Gastroesophageal sphincter (tissue), 4 donors: Measurements from ENCODE around the gene CSNK1E. TPM values are rescaled to one million over a fixed set of nuclear protein-coding genes. Genes with fewer than 3 reads are reported as not detected.

Experiments used
- ATAC-seq: fragments of 150-250 bp; one replicate; pipeline ENCODE4 v1.9.1; 2016; ENCODE audit warnings: mild to moderate bottlenecking, moderate library complexity
- H3K27ac ChIP-seq, 4 donors: fragments of 200-600 bp; sonication (generic) in 3 of 4; 1 replicate in 3 of 4; 2 replicates in 1 of 4; pipeline ENCODE4 v1.5.1; 2016 to 2019
- H3K27me3 ChIP-seq: fragments of 200-600 bp; sonication (generic); one replicate; pipeline ENCODE4 v1.5.1; 2019
- H3K36me3 ChIP-seq, 2 donors: fragments of 200-600 bp; sonication (generic); one replicate each; pipeline ENCODE4 v1.5.1; 2019; ENCODE audit warnings: control low read depth in 1 of 2
- H3K4me1 ChIP-seq, 3 donors: fragments of 200-600 bp; sonication (generic); 1 replicate in 2 of 3; 2 replicates in 1 of 3; pipeline ENCODE4 v1.5.1; 2016 to 2019; ENCODE audit warnings: control low read depth in 2 of 3
- H3K4me3 ChIP-seq, 2 donors: fragments of 200-600 bp; sonication (generic); one replicate each; pipeline ENCODE4 v1.5.1; 2019; ENCODE audit warnings: mild to moderate bottlenecking in 1 of 2, moderate library complexity in 1 of 2
- H3K9me3 ChIP-seq, 3 donors: fragments of 200-600 bp; sonication (generic); one replicate each; pipeline ENCODE4 v1.5.1; 2017 to 2019; ENCODE audit warnings: control low read depth in 2 of 3
- EP300 ChIP-seq: sonication (generic); formaldehyde crosslinking; IDR thresholded peaks from one replicate; pipeline ENCODE4 v1.6.1; 2017; ENCODE audit warnings: antibody characterized with exemption, mild to moderate bottlenecking
- POLR2A ChIP-seq, 2 donors: fragments of 450-650 bp; IDR thresholded peaks; one replicate each; pipeline ENCODE4 v1.6.1; 2017; ENCODE audit warnings: antibody characterized with exemption in 2 of 2, mild to moderate bottlenecking in 2 of 2, moderate library complexity in 1 of 2
- POLR2AphosphoS5 ChIP-seq: sonication (generic); formaldehyde crosslinking; IDR thresholded peaks from one replicate; pipeline ENCODE4 v1.6.1; 2017; ENCODE audit warnings: antibody characterized with exemption
- WGBS, 2 donors: methylation state at CpG; one replicate each; pipeline ENCODE4 v1.1.5; 2018; ENCODE audit warnings: low coverage in 1 of 2; 5-methylcytosine and 5-hydroxymethylcytosine counted together
- total RNA-seq, 4 donors: library from RNA; depleted of rRNA; stranded (reverse); fragments of >200 nt; gene quantifications; one replicate each; pipeline ENCODE4 v1.1.0, GENCODE V29; 2016
- TF ChIP-seq, protein P1 (sequence below), 4 experiments: fragments of 200-600 bp in 2 of 4; fragments of 450-650 bp in 2 of 4; sonication (generic) in 1 of 4; IDR thresholded peaks; one replicate each; pipeline ENCODE4 v1.5.1; 2017 to 2019; ENCODE audit warnings: antibody characterized with exemption in 4 of 4, mild to moderate bottlenecking in 2 of 4, moderate library complexity in 2 of 4

The CSNK1E gene
- total RNA-seq, 4 donors from 2014 or later: 70.3 to 90.3 (median 80.0) TPM

DNA sequence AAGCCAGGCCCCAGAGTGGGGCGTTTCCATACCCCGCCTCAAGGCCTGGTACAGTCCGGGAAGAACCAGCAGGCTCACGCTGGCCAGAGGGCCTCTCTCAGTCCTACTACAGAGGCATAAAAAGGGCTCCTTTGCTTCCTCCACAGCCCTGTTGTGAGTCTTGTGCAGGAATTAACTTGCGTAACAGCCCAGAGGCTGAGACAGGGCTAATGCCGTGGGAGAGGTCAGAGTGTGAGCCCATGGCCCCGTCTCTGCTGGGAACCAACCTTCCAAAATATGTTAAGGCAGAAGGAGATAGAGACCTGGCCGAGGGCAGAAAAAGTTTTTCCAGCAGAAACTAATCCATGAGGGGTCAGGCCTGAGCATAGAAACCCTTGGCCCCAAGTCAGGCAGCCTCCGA lies 24.5 kb downstream of the CSNK1E start:
- H3K4me1 ChIP-seq: peaks cover 0 to 37% (median 0%) of the 10 kb centered on the region in 3 donors
- peak; percentile 31 for ATAC-seq
- H3K27ac ChIP-seq: peak overlapping the region in 3 of 4 donors; percentile 56 to 70 (median 62)
- peaks cover 0 to 94% of the 10 kb centered on the region in 2 donors for H3K36me3 ChIP-seq
- TF ChIP-seq POLR2AphosphoS5 (no peak), POLR2A (IDR thresholded peaks at IDR 0.05) (no peak), EP300 (no peak)
- TF ChIP-seq, protein P1, sequence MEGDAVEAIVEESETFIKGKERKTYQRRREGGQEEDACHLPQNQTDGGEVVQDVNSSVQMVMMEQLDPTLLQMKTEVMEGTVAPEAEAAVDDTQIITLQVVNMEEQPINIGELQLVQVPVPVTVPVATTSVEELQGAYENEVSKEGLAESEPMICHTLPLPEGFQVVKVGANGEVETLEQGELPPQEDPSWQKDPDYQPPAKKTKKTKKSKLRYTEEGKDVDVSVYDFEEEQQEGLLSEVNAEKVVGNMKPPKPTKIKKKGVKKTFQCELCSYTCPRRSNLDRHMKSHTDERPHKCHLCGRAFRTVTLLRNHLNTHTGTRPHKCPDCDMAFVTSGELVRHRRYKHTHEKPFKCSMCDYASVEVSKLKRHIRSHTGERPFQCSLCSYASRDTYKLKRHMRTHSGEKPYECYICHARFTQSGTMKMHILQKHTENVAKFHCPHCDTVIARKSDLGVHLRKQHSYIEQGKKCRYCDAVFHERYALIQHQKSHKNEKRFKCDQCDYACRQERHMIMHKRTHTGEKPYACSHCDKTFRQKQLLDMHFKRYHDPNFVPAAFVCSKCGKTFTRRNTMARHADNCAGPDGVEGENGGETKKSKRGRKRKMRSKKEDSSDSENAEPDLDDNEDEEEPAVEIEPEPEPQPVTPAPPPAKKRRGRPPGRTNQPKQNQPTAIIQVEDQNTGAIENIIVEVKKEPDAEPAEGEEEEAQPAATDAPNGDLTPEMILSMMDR (IDR thresholded peaks at IDR 0.05): no peak
- H3K4me3 ChIP-seq: no peak overlapping the region
- H3K9me3 ChIP-seq: no peaks in the 10 kb centered on the region
- H3K27me3 ChIP-seq: no peaks in the 10 kb centered on the region
- WGBS, 2 donors: 10 to 33% methylated on average over 1 to 2 of the region's 9 CpGs

DNA sequence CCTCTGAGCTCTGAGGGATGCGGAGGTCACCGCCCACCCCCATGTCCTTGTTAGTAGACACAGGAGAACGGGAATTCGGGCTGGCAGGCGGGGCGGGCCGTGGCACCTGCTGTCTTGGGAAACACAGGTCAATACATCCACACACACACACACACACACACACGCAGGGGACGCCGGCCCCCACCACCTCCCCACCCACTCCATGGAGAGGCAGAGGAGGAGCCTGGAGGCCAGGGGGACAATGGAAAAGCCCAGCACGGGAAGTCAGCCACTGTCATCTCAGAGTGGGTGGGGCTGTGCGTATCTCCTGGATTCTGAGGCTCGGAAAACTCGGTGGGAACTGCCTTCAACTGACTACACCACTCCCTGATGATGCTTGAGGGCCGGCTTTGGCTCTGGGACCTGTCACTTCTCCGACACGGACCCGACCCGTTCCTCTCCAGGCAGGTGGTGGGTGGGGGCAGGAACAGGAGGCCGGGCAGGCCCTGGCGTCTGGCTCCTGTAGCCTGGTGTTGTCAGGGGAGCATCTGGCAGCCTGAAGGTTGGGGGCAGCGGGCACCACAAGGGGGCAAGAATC lies 25.9 kb downstream of the CSNK1E start:
- Histone ChIP-seq H3K4me3 (no peak overlapping the region), H3K4me1 (peaks cover 0 to 37% (median 0%) of the 10 kb centered on the region in 3 donors), H3K36me3 (peaks cover 0 to 82% of the 10 kb centered on the region in 2 donors), H3K27me3 (no peaks in the 10 kb centered on the region), H3K27ac (peak overlapping the region in 3 of 4 donors; percentile 49 to 70 (median 62)), H3K9me3 (no peaks in the 10 kb centered on the region)
- ATAC-seq: peak; percentile 26
- WGBS, 2 donors: 52% methylated on average over 7 of the region's 22 CpGs; no CpG with 5 or more reads in 1 of the 2 donors
- TF ChIP-seq EP300 (no peak), POLR2A (IDR thresholded peaks at IDR 0.05) (no peak), POLR2AphosphoS5 (no peak)

DNA sequence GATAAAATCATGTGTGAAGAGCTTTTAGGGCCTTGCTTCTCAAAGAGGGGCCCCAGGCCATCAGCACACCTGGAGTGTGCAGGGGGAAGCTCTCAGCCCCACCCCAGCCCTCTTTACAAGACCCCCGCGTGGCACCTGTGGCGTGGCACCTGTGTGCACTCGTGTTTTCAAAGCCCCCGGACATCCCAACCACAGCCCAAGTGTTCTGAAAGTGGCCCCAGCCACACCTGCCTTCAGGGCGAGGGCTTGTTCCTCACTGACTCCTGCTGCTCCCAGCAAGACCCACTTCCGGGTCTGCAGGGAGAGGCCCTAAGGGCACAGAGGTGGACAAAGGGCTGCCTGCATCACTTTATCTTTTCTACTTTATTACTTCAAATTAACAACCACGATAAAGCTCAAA lies 26.9 kb downstream of the CSNK1E start:
- peaks cover 0 to 73% of the 10 kb centered on the region in 2 donors for H3K36me3 ChIP-seq
- TF ChIP-seq POLR2A (IDR thresholded peaks at IDR 0.05): no peak
- TF ChIP-seq POLR2AphosphoS5: no peak
- TF ChIP-seq, protein P1 (IDR thresholded peaks at IDR 0.05): no peak
- TF ChIP-seq EP300: no peak
- 69 to 100% methylated on average over 1 to 2 of the region's 8 CpGs for whole genome bisulfite sequencing, 2 donors

DNA sequence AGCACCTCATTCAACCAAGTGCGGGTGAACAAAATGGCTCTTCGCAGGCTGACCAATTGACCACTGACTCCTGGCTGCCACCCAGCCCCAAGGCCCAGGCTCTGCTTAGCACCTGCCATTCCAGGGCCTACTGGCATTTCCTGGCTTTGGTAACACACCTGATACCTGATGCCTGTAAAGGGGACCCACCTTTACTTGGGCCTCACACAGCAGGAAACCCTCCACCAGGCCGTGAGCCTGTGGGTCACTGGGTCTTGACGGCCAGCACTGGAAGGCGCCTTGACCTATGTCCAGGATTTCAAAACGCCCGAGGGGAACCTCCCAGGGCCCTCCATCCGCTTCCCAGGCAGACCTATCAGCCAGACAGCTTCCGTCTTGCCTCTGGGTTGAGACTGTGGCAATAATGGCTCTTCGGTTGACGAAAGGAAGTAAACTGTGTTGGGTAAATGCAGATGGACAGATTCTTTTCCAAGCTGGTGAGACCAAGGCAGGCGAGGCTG lies 27.6 kb downstream of the CSNK1E start:
- Histone ChIP-seq H3K27ac (peak overlapping the region in 3 of 4 donors; percentile 12 to 62 (median 35)), H3K4me3 (no peak overlapping the region), H3K27me3 (no peaks in the 10 kb centered on the region), H3K9me3 (no peaks in the 10 kb centered on the region), H3K36me3 (peaks cover 0 to 66% of the 10 kb centered on the region in 2 donors), H3K4me1 (peaks cover 0 to 30% (median 0%) of the 10 kb centered on the region in 3 donors)
- TF ChIP-seq POLR2A (IDR thresholded peaks at IDR 0.05) (no peak), EP300 (no peak), POLR2AphosphoS5 (peak; percentile 22)
- TF ChIP-seq, protein P1 (IDR thresholded peaks at IDR 0.05): no peak
- 76 to 78% methylated on average over 6 to 8 of the region's 12 CpGs for WGBS, 2 donors
- no peak for ATAC-seq

More for the DNA sequence above, 26.9 kb downstream of the CSNK1E start:
- Histone ChIP-seq H3K4me1 (peaks cover 0 to 32% (median 0%) of the 10 kb centered on the region in 3 donors), H3K27me3 (no peaks in the 10 kb centered on the region), H3K4me3 (no peak overlapping the region), H3K27ac (peak overlapping the region in 3 of 4 donors; percentile 12 to 62 (median 35)), H3K9me3 (no peaks in the 10 kb centered on the region)
- ATAC-seq: no peak

DNA sequence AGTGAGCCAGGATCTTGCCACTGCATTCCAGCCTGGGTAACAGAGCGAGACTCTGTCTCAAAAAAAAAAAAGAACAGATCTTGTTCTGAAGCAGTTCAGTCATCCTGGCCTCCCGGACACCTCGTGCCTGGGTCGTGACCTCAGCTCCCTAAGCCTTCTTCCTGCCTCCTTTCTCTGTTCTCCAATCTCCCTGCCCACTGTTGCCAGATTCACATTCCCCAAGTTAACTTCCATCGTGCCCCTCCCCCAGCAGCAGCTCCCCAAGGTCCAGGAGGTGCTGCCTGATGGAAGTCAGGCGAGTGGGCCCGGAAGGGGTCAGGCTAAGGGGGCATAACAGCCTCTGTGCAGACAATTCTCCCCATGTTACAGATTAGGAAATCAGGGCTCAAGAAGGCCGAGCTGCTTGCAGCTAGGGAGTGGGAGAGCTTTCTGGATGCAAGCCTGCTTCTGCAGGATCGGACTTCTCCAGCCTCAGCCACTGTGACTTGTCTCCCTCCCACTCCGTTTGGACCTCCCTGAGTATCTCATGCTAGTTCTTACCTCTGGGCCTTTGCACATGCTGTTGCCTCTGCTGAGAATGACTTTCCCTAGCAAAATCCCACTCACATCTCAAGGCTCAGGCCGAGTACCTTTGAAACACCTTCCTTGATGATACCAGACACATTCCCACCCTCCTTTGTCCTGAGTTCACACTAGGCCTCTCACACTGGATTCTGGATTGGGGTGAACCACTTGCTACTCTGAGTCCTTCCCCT lies 30.1 kb downstream of the CSNK1E start:
- peak overlapping the region in 1 of 4 donors; percentile 17 for H3K27ac ChIP-seq
- 72 to 86% methylated on average over 4 to 8 of the region's 11 CpGs for WGBS, 2 donors
- no peaks in the 10 kb centered on the region for H3K27me3 ChIP-seq
- no peaks in the 10 kb centered on the region for H3K9me3 ChIP-seq
- H3K4me1 ChIP-seq: peaks cover 0 to 29% (median 0%) of the 10 kb centered on the region in 3 donors
- H3K36me3 ChIP-seq: peaks cover 0 to 43% of the 10 kb centered on the region in 2 donors
- TF ChIP-seq EP300: no peak
- TF ChIP-seq, protein P1 (IDR thresholded peaks at IDR 0.05): no peak
- no peak for TF ChIP-seq POLR2AphosphoS5
- no peak for TF ChIP-seq POLR2A (IDR thresholded peaks at IDR 0.05)
- ATAC-seq: no peak
- no peak overlapping the region for H3K4me3 ChIP-seq
